ENCODE results near the gene EML1.

Gene EML1

GRCh38 chr14:99751539-99752485 is 41.4 kb upstream of the EML1 start:
- Histone ChIP-seq H3K4me3 (replicated peaks; ENCODE audit: insufficient read depth, low read length) (no peak overlapping the region), H3K27me3 (ENCODE audit: insufficient read depth, poor library complexity, severe bottlenecking) (peaks cover 13% of the 10 kb centered on the region), H3K27ac (replicated peaks) (no peak overlapping the region)
- TF ChIP-seq SPI1 (IDR thresholded peaks at IDR 0.05; ENCODE audit: borderline replicate concordance, low read depth) (no peak), POLR2AphosphoS5 (IDR thresholded peaks at IDR 0.05; ENCODE audit: low read depth) (no peak), GABPA (IDR thresholded peaks at IDR 0.05; ENCODE audit: low read depth) (no peak), CTCF (IDR thresholded peaks at IDR 0.05; ENCODE audit: insufficient read depth, low read length) (no peak)
- no peak for DNase-seq (ENCODE audit: low read depth in 1 of 2, low spot score in 1 of 2)

DNA sequence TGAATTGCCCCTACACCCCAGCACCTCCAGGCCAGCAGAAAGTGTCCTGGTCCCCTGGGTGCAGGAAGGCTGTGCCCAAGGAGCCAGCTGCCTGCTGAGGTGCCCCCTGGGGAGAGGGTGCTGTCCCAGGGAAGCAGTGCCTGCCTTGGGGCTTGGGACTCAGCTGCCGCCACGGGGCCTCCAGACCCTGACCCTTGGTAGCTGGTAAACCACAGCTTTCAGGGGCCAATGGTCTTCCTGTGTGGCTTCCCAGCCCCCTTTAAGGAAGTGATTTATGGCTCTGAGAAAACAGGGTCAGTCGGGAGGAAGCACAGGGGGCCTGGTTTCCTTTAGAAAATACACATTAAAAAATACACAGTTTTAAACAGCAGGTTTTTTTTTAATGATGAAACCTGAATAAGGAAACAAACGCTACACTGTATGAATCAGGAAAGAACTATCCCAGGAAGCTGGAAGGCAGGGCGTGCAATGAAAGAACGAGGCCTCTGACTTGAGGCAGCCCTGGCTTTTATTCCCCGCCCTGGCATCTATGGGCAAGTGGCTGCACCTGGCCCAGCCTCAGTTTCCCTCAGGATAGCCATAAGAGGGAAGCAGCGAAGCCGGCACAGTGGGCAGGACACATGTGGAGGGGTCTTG is 40.6 kb upstream of the EML1 start:
- Histone ChIP-seq H3K27me3 (ENCODE audit: insufficient read depth, poor library complexity, severe bottlenecking) (peaks cover 12% of the 10 kb centered on the region), H3K27ac (replicated peaks) (no peak overlapping the region), H3K4me3 (replicated peaks; ENCODE audit: insufficient read depth, low read length) (no peak overlapping the region)
- no peak for DNase-seq (ENCODE audit: low read depth in 1 of 2, low spot score in 1 of 2)
- TF ChIP-seq CTCF (IDR thresholded peaks at IDR 0.05; ENCODE audit: insufficient read depth, low read length): no peak

DNA sequence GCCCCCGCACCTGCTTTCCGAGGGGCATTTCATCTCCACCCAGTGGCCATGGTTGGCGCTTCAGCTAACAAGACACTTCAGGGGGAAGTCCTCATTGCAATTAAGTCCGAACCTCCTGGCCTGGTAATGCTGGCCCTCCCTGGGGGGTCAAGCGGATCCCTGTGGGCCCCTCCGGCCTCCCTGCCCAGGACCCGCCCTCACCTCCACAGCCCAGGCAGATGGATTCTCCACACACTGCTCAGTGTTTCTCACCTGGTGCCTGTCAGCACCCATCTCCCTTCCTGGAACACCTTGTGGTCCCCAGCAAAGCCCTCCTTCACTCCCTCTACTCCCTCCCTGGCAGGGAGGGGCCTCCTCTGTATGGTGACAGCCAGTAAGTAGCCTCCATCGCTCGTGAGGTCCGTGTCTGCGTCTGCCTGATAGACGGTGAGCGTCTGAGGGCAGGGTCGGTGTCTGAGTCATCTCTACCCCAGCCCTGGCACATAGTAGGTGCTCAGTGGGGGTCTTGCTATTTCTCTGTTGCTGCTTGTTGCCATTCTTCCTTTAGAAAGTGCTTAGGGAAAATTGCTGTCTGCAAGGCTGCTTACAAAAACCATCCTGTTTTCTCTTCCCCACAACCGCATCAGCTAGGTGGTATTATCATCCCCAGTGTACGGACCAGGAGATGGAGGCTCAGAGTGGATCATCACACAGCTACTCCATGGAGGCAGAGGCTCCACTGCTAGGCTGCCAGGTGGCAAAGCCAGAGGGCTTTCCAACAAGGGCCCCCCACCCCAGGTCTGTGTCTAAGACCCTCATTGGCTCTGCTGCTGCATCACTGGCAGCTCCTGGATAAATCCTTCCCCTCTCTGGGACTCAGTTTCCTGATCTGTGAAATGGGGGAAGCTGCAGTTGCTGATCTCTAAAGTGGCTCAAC is 39.7 kb upstream of the EML1 start:
- no peak overlapping the region for H3K4me3 ChIP-seq (replicated peaks; ENCODE audit: insufficient read depth, low read length)
- H3K27ac ChIP-seq (replicated peaks): no peak overlapping the region
- peaks cover 12% of the 10 kb centered on the region for H3K27me3 ChIP-seq (ENCODE audit: insufficient read depth, poor library complexity, severe bottlenecking)
- DNase-seq (ENCODE audit: low read depth in 1 of 2, low spot score in 1 of 2): no peak
- TF ChIP-seq GABPA (IDR thresholded peaks at IDR 0.05; ENCODE audit: low read depth): no peak
- TF ChIP-seq REST (IDR thresholded peaks at IDR 0.05; ENCODE audit: insufficient replicate concordance, low read depth): no peak
- no peak for TF ChIP-seq POLR2AphosphoS5 (IDR thresholded peaks at IDR 0.05; ENCODE audit: low read depth)
- TF ChIP-seq CTCF (IDR thresholded peaks at IDR 0.05; ENCODE audit: insufficient read depth, low read length): no peak
- no peak for TF ChIP-seq SPI1 (IDR thresholded peaks at IDR 0.05; ENCODE audit: borderline replicate concordance, low read depth)
